Osteoblast (primary cell): Measurements from ENCODE around the gene P2RY11. TPM values are rescaled to one million over a fixed set of nuclear protein-coding genes. Genes with fewer than 3 reads are reported as not detected.
A peak's percentile ranks its signal among the peaks of the same experiment; 100 is the strongest.

Experiments used
- DNase-seq: peaks from one replicate; pipeline ENCODE4 v3.0.0; 2011; ENCODE audit warnings: low spot score, mixed read lengths; ENCODE audit not compliant: insufficient read length; ENCODE audit errors: missing footprints
- H2AFZ ChIP-seq: 2 replicates; pipeline ENCODE4 v1.6.0; 2011; ENCODE audit warnings: mild to moderate bottlenecking, low read length
- H3K27ac ChIP-seq: 2 replicates; pipeline ENCODE4 v1.5.1; 2011; ENCODE audit warnings: mild to moderate bottlenecking, low read depth, low read length, moderate library complexity
- H3K27me3 ChIP-seq: 2 replicates; pipeline ENCODE4 v1.6.0; 2012; ENCODE audit warnings: mild to moderate bottlenecking, control low read depth, inconsistent platforms, low read length, moderate library complexity; ENCODE audit not compliant: insufficient read depth
- H3K36me3 ChIP-seq: 2 replicates; pipeline ENCODE4 v1.5.1; 2011; ENCODE audit warnings: mild to moderate bottlenecking, low read length, control low read depth, moderate library complexity; ENCODE audit not compliant: insufficient read depth
- H3K4me1 ChIP-seq: 2 replicates; pipeline ENCODE4 v1.5.1; 2011; ENCODE audit warnings: mild to moderate bottlenecking, low read length, control low read depth, moderate library complexity; ENCODE audit not compliant: insufficient read depth
- H3K4me2 ChIP-seq: 2 replicates; pipeline ENCODE4 v1.6.0; 2011; ENCODE audit warnings: mild to moderate bottlenecking, low read length; ENCODE audit not compliant: insufficient read depth
- H3K4me3 ChIP-seq: fragments of 200-600 bp; sonication (generic); 3 replicates; pipeline ENCODE4 v1.5.1; 2012; ENCODE audit warnings: mild to moderate bottlenecking, low read length, inconsistent platforms; ENCODE audit not compliant: insufficient read depth
- H3K79me2 ChIP-seq: 2 replicates; pipeline ENCODE4 v1.6.0; 2012; ENCODE audit warnings: mild to moderate bottlenecking, low read length, control low read depth, inconsistent platforms; ENCODE audit not compliant: insufficient read depth
- H3K9me3 ChIP-seq: 2 replicates; pipeline ENCODE4 v1.5.1; 2011; ENCODE audit warnings: low read depth, low read length, control low read depth
- H4K20me1 ChIP-seq: 2 replicates; pipeline ENCODE4 v1.6.0; 2012; ENCODE audit warnings: mild to moderate bottlenecking, low read length, control low read depth; ENCODE audit not compliant: insufficient read depth
- CTCF ChIP-seq: IDR thresholded peaks from 2 replicates; pipeline ENCODE4 v1.5.1; 2011; ENCODE audit warnings: mild to moderate bottlenecking, low read depth, low read length, moderate library complexity; ENCODE audit errors: extremely low read depth
- total RNA-seq: library from RNA; depleted of rRNA; stranded (reverse); fragments of >200 nt; gene quantifications from 2 replicates; pipeline ENCODE4 v1.2.3, GENCODE V29; 2012

The P2RY11 gene
- total RNA-seq, 1 donor, result 2.2 TPM

- DNase-seq, result peak; percentile 64
These were observed 4.0 kb downstream of the P2RY11 start for GRCh38 chr19:10115392-10116084.

GRCh38 chr19:10116085-10116865, 4.8 kb downstream of the P2RY11 start:
- H4K20me1 ChIP-seq, result peaks cover 17% of the 10 kb centered on the region
- H3K27ac ChIP-seq, result no peak overlapping the region
- peaks cover 44% of the 10 kb centered on the region for H3K36me3 ChIP-seq
- TF ChIP-seq CTCF, result no peak
- H3K79me2 ChIP-seq, result peaks cover 27% of the 10 kb centered on the region
- no peak overlapping the region for H3K4me3 ChIP-seq
- no peaks in the 10 kb centered on the region for H3K9me3 ChIP-seq
- no peak overlapping the region for H3K4me2 ChIP-seq
- peaks cover 17% of the 10 kb centered on the region for H3K4me1 ChIP-seq
- no peak overlapping the region for H2AFZ ChIP-seq
- no peaks in the 10 kb centered on the region for H3K27me3 ChIP-seq
- DNase-seq, result peak; percentile 49

More at GRCh38 chr19:10115392-10116084, 4.0 kb downstream of the P2RY11 start:
- H3K27ac ChIP-seq, result no peak overlapping the region
- peaks cover 11% of the 10 kb centered on the region for H3K4me1 ChIP-seq
- no peaks in the 10 kb centered on the region for H3K27me3 ChIP-seq
- H3K79me2 ChIP-seq, result peaks cover 27% of the 10 kb centered on the region
- H4K20me1 ChIP-seq, result peaks cover 17% of the 10 kb centered on the region
- H3K4me2 ChIP-seq, result no peak overlapping the region
- peaks cover 50% of the 10 kb centered on the region for H3K36me3 ChIP-seq
- no peak for TF ChIP-seq CTCF
- H2AFZ ChIP-seq, result no peak overlapping the region
- no peak overlapping the region for H3K4me3 ChIP-seq
- no peaks in the 10 kb centered on the region for H3K9me3 ChIP-seq

GRCh38 chr19:10116866-10117616, 5.5 kb downstream of the P2RY11 start:
- peak; percentile 49 for DNase-seq
- H4K20me1 ChIP-seq, result peaks cover 14% of the 10 kb centered on the region
- H3K36me3 ChIP-seq, result peaks cover 41% of the 10 kb centered on the region
- H3K79me2 ChIP-seq, result peaks cover 27% of the 10 kb centered on the region
- TF ChIP-seq CTCF, result no peak
- H3K9me3 ChIP-seq, result no peaks in the 10 kb centered on the region
- H2AFZ ChIP-seq, result no peak overlapping the region
- no peak overlapping the region for H3K27ac ChIP-seq
- no peak overlapping the region for H3K4me3 ChIP-seq
- no peaks in the 10 kb centered on the region for H3K27me3 ChIP-seq
- no peak overlapping the region for H3K4me2 ChIP-seq
- peaks cover 24% of the 10 kb centered on the region for H3K4me1 ChIP-seq
